A673 (cell line): ENCODE measurements around the gene DTL. TPM values are rescaled to one million over a fixed set of nuclear protein-coding genes. Genes with fewer than 3 reads are reported as not detected.

Experiments used
- BruUV-seq: library from RNA; stranded (reverse); fragments of 400-500 nt; replicated peaks from 2 replicates; lab custom pipeline; 2021; lab: Mats Ljungman, UMichigan
- CTCF ChIA-PET: fragments of 300-600 bp; sonication (Branson Sonifier 250); formaldehyde crosslinking; loops from one replicate; lab custom pipeline; 2022; ENCODE audit warnings: antibody characterized with exemption; lab: Charles Lee
- POLR2A ChIA-PET: fragments of 300-600 bp; sonication (Branson Sonifier 250); formaldehyde crosslinking; loops from one replicate; lab custom pipeline; 2022; ENCODE audit warnings: antibody characterized with exemption; ENCODE audit not compliant: low non-redundant PET; lab: Charles Lee
- DNase-seq: peaks from one replicate; pipeline ENCODE4 v3.0.0-alpha.2; 2015; ENCODE audit warnings: low spot score
- H3K27ac ChIP-seq: fragments of 200-600 bp; sonication (generic); 2 replicates; pipeline ENCODE4 v1.5.1; 2016; ENCODE audit warnings: mixed run types, low read depth, mild to moderate bottlenecking, mixed read lengths, antibody characterized with exemption, low read length; ENCODE audit not compliant: poor library complexity, severe bottlenecking
- H3K27me3 ChIP-seq: fragments of 200-600 bp; sonication (generic); replicated peaks from 2 replicates; pipeline ENCODE4 v1.6.1; 2017; ENCODE audit warnings: mixed run types, low read depth, mild to moderate bottlenecking, mixed read lengths, antibody characterized with exemption, low read length; ENCODE audit not compliant: insufficient read depth, poor library complexity
- H3K36me3 ChIP-seq: fragments of 200-600 bp; sonication (generic); 2 replicates; pipeline ENCODE4 v1.6.1; 2016; ENCODE audit warnings: mixed run types, mild to moderate bottlenecking, mixed read lengths, antibody characterized with exemption, low read length; ENCODE audit not compliant: insufficient read depth, poor library complexity, severe bottlenecking
- H3K4me1 ChIP-seq: fragments of 200-600 bp; sonication (generic); 2 replicates; pipeline ENCODE4 v1.6.1; 2017; ENCODE audit warnings: mixed run types, mild to moderate bottlenecking, mixed read lengths, antibody characterized with exemption, low read length; ENCODE audit not compliant: insufficient read depth, poor library complexity, severe bottlenecking
- H3K4me3 ChIP-seq: fragments of 200-600 bp; sonication (generic); 2 replicates; pipeline ENCODE4 v1.5.1; 2016; ENCODE audit warnings: low read depth, mixed run types, mild to moderate bottlenecking, mixed read lengths, low read length; ENCODE audit not compliant: poor library complexity, severe bottlenecking
- H3K9me3 ChIP-seq: fragments of 200-600 bp; sonication (generic); 2 replicates; pipeline ENCODE4 v1.6.1; 2016; ENCODE audit warnings: mixed run types, low read depth, mild to moderate bottlenecking, mixed read lengths, antibody characterized with exemption, low read length; ENCODE audit not compliant: poor library complexity, severe bottlenecking
- CTCF ChIP-seq: fragments of 300-800, 200-600 bp; sonication (generic); conservative IDR thresholded peaks from 2 replicates; pipeline ENCODE4 v1.5.1; 2017; ENCODE audit warnings: low read depth, mild to moderate bottlenecking, antibody characterized with exemption, low read length, moderate library complexity, mixed read lengths
- EZH2 ChIP-seq: fragments of 200-600 bp; sonication (generic); IDR thresholded peaks from 2 replicates; pipeline ENCODE4 v1.6.1; 2017; ENCODE audit warnings: borderline replicate concordance, low read depth, mild to moderate bottlenecking, mixed read lengths, antibody characterized with exemption, low read length; ENCODE audit not compliant: poor library complexity, severe bottlenecking
- intact Hi-C: fragments of 100-400 bp; cut with micrococcal nuclease; formaldehyde crosslinking; loops from one replicate; pipeline ENCODE4 v1.10.0; 2022; ENCODE audit not compliant: unreplicated experiment
- total RNA-seq: library from RNA; stranded (reverse); gene quantifications from 2 replicates; pipeline ENCODE4 v1.2.3, GENCODE V29; 2021

The DTL gene
- total RNA-seq, 1 experiment from 2014 or later = 84.3 TPM

GRCh38 chr1:212053993-212054392 is 18.4 kb downstream of the DTL start:
- Histone ChIP-seq H3K9me3 (no peaks in the 10 kb centered on the region), H3K27me3 (no peaks in the 10 kb centered on the region), H3K36me3 (peaks cover 83% of the 10 kb centered on the region), H3K4me3 (no peak overlapping the region), H3K27ac (no peak overlapping the region), H3K4me1 (no peaks in the 10 kb centered on the region)
- DNase-seq = no peak
- no peak for TF ChIP-seq EZH2
- TF ChIP-seq CTCF = no peak
- POLR2A ChIA-PET = no interaction called here
- BruUV-seq = no TSS peak
- CTCF ChIA-PET = no interaction called here
- intact Hi-C loops = no loop called here

- no peak overlapping the region for H3K4me3 ChIP-seq
- no peaks in the 10 kb centered on the region for H3K4me1 ChIP-seq
- H3K27me3 ChIP-seq = no peaks in the 10 kb centered on the region
- H3K9me3 ChIP-seq = no peaks in the 10 kb centered on the region
- peaks cover 81% of the 10 kb centered on the region for H3K36me3 ChIP-seq
- ChIA-PET POLR2A (interaction anchor here (0.6 kb wide), 1 partner anchor 332 kb away, joined by 4 read pairs; no protein-coding TSS in a partner anchor), CTCF (no interaction called here)
- no peak for DNase-seq
- TF ChIP-seq EZH2 (no peak), CTCF (no peak)
- intact Hi-C loops = no loop called here
- no TSS peak for BruUV-seq
- no peak overlapping the region for H3K27ac ChIP-seq
These were observed 19.8 kb downstream of the DTL start for GRCh38 chr1:212055333-212055732.

- ChIA-PET POLR2A (no interaction called here), CTCF (no interaction called here)
- no peak for DNase-seq
- intact Hi-C loops = no loop called here
- no peaks in the 10 kb centered on the region for H3K9me3 ChIP-seq
- no peak for TF ChIP-seq CTCF
- no peak for TF ChIP-seq EZH2
- no peak overlapping the region for H3K27ac ChIP-seq
- BruUV-seq = no TSS peak
- no peak overlapping the region for H3K4me3 ChIP-seq
- no peaks in the 10 kb centered on the region for H3K27me3 ChIP-seq
- peaks cover 53% of the 10 kb centered on the region for H3K36me3 ChIP-seq
- H3K4me1 ChIP-seq = no peaks in the 10 kb centered on the region
These were observed 25.3 kb downstream of the DTL start for GRCh38 chr1:212060632-212061472.
